MM.1S (cell line): ENCODE measurements around the gene MTA3.

ENCODE experiments used
- EZH2 ChIP-seq: fragments of 300-600 bp; sonication (generic); optimal IDR thresholded peaks from 2 replicates; pipeline ENCODE3; 2017; ENCODE audit warnings: low read depth, mild to moderate bottlenecking, antibody characterized with exemption, low read length, mixed read lengths
- EZH2phosphoT487 ChIP-seq: fragments of 300-600 bp; sonication (generic); IDR thresholded peaks from 2 replicates; pipeline ENCODE4 v1.6.1; 2018; ENCODE audit warnings: antibody characterized with exemption, low read length
- TF ChIP-seq, protein P1 (sequence below): fragments of 300-600 bp; sonication (generic); IDR thresholded peaks from 2 replicates; pipeline ENCODE4 v1.5.1; 2016; ENCODE audit warnings: antibody characterized with exemption, low read length, mixed read lengths

DNA sequence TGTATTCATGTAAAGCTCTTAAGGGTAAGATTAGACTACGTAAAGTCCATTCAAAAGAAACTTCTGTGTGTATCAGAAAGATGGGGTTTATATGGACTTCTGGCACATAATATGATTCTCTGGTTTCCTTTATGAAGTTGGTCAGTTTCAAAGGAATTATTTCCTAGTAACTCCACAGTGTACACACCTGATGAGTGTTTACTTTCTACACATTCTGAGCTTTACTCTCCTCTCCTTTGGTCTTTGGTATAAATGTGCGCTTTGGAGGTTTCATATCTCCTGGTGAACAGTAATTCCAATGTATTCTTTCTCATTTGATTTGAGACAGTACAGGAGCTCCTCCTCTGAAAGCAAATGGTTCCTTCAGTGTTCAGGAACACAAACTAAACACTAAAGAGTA, 107.4 kb downstream of the MTA3 start:
- TF ChIP-seq, protein P1, sequence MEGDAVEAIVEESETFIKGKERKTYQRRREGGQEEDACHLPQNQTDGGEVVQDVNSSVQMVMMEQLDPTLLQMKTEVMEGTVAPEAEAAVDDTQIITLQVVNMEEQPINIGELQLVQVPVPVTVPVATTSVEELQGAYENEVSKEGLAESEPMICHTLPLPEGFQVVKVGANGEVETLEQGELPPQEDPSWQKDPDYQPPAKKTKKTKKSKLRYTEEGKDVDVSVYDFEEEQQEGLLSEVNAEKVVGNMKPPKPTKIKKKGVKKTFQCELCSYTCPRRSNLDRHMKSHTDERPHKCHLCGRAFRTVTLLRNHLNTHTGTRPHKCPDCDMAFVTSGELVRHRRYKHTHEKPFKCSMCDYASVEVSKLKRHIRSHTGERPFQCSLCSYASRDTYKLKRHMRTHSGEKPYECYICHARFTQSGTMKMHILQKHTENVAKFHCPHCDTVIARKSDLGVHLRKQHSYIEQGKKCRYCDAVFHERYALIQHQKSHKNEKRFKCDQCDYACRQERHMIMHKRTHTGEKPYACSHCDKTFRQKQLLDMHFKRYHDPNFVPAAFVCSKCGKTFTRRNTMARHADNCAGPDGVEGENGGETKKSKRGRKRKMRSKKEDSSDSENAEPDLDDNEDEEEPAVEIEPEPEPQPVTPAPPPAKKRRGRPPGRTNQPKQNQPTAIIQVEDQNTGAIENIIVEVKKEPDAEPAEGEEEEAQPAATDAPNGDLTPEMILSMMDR, result no peak
- TF ChIP-seq EZH2, result no peak
- TF ChIP-seq EZH2phosphoT487, result no peak
